ENCODE data around the gene ADIPOR2. TPM values are rescaled to one million over a fixed set of nuclear protein-coding genes. Genes with fewer than 3 reads are reported as not detected.

The ADIPOR2 gene, protein sequence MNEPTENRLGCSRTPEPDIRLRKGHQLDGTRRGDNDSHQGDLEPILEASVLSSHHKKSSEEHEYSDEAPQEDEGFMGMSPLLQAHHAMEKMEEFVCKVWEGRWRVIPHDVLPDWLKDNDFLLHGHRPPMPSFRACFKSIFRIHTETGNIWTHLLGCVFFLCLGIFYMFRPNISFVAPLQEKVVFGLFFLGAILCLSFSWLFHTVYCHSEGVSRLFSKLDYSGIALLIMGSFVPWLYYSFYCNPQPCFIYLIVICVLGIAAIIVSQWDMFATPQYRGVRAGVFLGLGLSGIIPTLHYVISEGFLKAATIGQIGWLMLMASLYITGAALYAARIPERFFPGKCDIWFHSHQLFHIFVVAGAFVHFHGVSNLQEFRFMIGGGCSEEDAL
- 55.0 and 59.9 TPM in 2 replicates for total RNA-seq

DNA sequence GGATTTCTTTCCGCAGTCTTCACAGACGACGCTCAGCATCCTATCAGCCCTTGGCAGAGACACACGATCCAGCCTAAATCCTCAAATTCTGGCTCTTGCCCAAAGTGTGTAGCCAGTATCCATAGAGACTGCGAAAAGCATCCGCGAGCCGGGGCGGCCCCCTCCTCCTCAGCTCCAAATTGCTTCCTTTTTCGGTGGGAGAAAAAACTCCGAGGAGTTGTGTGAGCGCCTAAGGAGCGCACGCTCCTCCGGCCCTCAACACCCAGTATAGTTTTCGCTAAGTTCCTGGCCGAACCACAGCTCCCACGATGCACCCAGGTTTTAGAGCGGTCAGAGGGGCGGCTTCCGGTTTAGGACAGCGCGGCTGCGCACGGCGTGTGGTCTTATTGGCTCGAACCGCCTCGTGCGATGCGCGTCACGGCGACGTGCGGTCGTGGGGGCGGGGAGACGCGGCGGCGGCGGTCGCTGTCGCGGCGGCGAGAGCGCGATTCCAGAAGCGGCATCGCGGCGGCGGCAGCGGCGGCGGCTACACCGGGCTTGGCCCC is at the start of gene ADIPOR2:
TSS of gene ADIPOR2 (plus strand) at position 493 of the 545 bp plus-strand sequence. CDS start 63,274 bp downstream, outside the sequence.

DNA sequence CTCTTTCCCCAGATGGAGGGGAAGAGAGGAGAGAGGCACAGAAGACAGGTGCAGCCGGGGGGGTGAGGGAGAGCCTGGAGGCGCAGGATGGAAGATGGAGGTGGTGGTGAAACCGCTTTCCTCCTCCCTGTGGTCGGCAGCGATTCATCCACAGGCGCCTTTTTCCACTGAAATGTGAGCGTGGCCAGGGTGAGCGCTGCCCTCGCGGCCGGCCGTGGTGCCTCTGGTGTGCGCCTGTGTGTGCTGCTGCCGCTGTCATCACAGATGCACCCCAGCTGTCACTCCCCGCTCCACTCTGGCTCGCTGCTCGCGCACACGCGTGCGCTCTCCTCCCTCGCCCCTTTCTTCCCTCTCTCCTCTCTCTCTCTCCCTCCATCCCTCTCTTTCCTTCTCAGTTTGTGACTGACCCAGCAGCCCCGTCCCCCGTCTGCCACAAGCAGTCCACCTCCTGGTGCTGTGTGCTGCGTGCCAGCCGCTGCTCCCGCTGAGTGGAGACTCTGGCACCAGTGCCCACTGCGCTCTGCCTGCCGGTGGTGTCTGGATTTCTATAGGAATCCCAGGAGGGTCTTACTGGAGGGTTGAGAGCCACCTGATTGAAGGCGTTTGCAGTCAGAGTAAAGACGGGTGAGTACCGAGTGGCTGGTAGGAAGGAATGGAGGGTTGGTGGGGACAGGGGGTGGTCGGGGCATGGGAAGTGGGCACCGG is 129.5 kb downstream of the ADIPOR2 start, which contains the start of gene LRTM2:
TSS of gene LRTM2 (plus strand) at position 375 of the 705 bp plus-strand sequence. CDS start 7,584 bp downstream, outside the sequence.

Other genes starting within 250 kb of the ADIPOR2 start
- 10.7 and 17.1 TPM in 2 replicates for gene FBXL14, start 96.5 kb upstream of the ADIPOR2 start, total RNA-seq
- 0.32 and 0.44 TPM in 2 replicates for gene WNT5B, start 61.8 kb upstream of the ADIPOR2 start, total RNA-seq
- gene LRTM2, start 129.5 kb downstream of the ADIPOR2 start, total RNA-seq = not detected in 2 replicates
- gene CACNA2D4, start 227.6 kb downstream of the ADIPOR2 start, total RNA-seq = not detected in 2 replicates